GM12801 (cell line): Measurements from ENCODE around the gene KCNK15.

Experiments used
- TF ChIP-seq, protein P1 (sequence below): IDR thresholded peaks from one replicate; pipeline ENCODE4 v1.5.1; 2011; ENCODE audit warnings: control low read depth; ENCODE audit not compliant: insufficient read length; ENCODE audit errors: extremely low read depth

KCNK15 gene

DNA sequence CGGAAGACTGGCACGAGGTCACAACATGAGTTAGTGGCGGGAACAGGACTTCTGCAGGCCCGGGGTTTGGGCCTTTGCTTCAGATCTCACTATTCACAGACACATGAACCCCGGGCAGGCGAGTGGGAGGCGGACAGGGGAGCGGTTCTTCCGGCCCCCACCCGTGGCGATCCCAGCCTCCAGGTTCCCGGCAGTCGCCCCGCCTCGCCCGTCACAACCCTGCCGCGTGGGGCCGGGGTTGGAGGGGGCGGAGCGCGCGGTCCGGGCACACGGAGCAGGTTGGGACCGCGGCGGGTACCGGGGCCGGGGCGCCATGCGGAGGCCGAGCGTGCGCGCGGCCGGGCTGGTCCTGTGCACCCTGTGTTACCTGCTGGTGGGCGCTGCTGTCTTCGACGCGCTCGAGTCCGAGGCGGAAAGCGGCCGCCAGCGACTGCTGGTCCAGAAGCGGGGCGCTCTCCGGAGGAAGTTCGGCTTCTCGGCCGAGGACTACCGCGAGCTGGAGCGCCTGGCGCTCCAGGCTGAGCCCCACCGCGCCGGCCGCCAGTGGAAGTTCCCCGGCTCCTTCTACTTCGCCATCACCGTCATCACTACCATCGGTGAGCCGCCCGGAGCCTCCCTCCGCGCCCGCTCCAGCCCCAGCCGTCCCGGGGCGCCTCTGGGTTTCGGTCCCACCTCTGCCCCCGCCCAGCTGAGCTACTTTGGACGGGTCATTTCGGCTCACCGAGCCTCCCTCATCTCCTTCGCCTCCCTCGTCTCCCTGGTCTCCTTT, at the start of gene KCNK15:
KCNK15 (plus strand) TSS at position 268 of the 769 bp plus-strand sequence; CDS start at position 314, 46 bp downstream.
- TF ChIP-seq, protein P1, sequence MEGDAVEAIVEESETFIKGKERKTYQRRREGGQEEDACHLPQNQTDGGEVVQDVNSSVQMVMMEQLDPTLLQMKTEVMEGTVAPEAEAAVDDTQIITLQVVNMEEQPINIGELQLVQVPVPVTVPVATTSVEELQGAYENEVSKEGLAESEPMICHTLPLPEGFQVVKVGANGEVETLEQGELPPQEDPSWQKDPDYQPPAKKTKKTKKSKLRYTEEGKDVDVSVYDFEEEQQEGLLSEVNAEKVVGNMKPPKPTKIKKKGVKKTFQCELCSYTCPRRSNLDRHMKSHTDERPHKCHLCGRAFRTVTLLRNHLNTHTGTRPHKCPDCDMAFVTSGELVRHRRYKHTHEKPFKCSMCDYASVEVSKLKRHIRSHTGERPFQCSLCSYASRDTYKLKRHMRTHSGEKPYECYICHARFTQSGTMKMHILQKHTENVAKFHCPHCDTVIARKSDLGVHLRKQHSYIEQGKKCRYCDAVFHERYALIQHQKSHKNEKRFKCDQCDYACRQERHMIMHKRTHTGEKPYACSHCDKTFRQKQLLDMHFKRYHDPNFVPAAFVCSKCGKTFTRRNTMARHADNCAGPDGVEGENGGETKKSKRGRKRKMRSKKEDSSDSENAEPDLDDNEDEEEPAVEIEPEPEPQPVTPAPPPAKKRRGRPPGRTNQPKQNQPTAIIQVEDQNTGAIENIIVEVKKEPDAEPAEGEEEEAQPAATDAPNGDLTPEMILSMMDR = no peak

DNA sequence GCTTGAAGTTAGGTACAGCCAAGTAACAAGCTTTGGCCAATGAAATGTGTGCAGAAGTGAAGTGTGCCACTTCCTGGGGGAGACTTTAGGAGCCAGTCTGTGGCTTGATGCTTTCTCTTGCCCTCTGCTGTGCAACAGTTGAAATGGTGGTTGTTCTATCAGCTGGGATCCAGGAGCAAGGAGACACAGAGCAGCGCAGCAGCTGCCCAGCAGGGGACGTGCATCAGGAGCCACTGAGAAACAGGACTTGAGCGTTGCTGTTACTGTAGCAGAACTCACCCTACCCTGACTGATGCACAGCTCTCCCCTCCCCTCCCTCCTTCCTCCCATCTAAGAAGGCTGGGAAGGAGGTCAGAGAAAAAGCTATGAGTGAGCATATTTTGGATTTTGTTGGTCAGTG, 49.4 kb upstream of the KCNK15 start:
- TF ChIP-seq, protein P1 = no peak

DNA sequence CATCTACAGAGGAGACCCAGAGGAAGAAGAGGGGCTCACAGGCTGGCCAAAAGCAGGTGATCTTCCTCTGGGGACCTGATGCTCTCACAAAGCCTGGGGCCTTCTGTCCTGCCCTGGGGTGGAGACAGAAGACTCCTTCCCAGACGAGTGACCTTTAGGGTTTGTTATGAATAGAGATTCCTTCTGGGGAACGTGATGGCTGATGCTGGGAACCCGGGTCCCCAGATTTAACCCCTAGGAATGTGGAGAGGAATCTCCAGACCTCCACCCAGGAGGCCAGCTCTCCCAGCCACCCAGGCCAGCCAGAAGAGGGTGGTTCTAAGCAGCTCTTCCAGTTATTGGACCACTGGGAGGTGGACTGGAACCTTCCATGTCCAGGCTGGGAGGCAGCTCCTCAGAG, 47.3 kb upstream of the KCNK15 start:
- TF ChIP-seq, protein P1 = no peak

DNA sequence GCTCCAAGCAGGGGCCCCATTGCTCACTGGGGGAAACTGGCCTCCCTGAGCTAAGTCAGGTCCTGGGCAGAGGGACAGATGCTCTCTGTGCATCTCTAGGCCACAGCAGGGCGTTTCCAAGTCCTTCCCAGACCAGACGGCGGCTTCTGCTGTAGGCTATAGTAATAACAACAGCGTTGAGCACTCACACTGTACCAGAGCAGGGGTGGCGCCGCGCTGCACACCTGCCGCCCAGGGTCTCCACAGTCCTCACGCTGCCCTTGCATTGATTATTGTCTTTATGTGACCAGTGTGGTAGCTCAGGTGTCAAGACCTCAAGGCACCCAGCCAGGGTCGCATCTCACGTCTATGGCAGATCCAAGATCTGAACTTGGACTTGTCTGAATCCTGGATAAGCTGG, 45.4 kb upstream of the KCNK15 start:
- TF ChIP-seq, protein P1 = no peak

DNA sequence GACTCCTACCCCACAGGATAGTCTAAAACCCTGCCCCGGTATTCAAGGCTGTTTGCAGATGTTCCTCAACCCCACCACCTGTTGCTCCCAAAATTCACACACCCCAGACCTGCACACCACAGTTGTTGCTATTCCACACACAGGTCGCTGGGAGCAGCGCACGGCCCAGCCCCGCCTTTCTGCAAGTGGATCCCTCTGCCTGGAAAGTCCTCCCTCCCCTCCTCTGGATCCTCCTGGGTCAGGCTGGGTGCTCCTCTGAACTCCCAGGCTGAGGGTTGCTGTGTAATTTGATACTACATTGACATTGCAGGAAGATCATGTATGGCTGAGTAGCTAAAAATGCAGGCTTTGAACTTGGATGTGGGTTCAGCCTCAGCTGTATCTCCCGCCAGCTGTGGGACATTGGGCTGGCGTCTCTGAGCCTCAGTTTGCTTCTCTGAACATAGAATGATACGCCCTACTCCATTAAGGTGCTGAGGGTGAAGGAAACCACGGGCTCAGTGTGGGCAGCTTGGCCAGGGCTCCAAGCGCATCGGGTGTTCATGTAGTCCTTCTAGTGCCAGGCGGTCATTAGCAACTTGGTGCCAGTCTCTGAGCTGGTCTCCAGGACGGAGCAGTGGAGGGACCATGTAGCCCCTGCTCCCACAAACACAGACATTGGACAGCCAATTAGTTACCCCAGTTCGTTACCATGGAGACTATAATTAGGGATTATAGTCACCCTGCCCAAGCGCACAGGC, 44.4 kb upstream of the KCNK15 start:
- TF ChIP-seq, protein P1 = no peak

DNA sequence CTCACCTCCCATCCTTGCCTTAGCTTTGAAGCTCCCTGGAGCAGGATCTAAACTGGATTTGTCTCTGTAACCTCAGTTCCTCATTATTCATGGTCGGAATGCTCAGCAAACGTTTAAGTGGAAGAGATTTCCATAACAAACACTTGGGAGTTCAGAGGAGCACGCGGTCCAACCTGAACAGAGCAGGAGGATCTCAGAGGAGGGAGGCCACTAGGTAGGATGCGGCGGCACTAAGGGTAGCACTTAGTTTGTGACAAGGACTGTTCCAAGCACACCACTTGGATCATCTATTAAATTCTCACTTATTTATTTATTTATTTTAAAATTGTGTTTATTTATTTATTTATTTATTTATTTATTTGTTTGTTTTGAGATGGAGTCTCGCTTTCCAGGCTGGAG, 43.8 kb upstream of the KCNK15 start:
- TF ChIP-seq, protein P1 = no peak

DNA sequence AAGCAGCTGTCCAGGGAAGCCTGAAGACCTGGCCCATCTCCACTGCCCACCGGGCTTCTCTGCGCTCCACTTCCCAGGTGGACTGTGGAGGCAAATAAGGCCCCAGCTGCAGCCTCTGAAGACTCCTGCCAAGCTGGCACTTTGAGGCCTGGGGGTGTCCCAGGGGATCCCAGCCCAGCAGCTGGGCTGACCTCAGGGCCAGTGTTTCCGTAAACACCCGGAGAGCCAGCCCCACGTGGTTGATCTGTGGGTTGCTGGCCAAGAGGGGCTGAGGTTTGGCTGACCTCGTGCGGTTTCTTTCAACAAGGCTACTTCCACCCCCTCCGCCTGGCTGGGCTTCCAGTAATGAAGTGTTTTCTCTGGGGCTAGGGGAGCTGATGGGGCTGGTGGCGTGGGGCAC, 42.9 kb upstream of the KCNK15 start:
- TF ChIP-seq, protein P1 = no peak
